Measurements from ENCODE around the gene CFAP54. TPM values are rescaled to one million over a fixed set of nuclear protein-coding genes. Genes with fewer than 3 reads are reported as not detected.

CFAP54 gene
- polyA plus RNA-seq, 2 of the 4 experiments (the other 2 are of a cell fraction): 0.70 to 1.2 TPM

DNA sequence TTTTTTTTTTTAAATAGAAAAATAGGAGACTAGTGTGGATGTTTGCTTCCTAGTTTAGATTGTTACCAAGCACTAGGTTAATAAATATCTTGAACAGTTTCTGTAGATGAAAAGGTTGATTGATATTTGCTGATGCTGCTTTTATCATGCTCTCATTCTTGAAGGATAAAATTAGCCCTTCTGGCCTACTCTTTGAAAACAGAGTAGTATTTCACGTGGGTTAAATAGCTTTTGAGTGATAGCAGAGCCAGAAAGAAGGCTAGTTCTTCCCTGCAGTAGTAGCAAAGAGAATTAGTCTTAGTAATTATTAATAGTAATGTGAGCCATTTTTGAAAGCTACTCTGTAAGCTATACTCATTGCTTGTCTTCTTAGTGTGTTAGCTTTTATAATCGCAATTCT lies 422.9 kb downstream of the CFAP54 start:
- CTCF ChIA-PET: no interaction called here
- 86% methylated on average over 2 of the region's 2 CpGs for WGBS (ENCODE audit: missing lambda C conversion rate)
- FAIRE-seq (no peak), ATAC-seq (no peak), DNase-seq (ENCODE audit: low read depth in 1 of 2, low spot score in 1 of 2) (no peak)
- no peak overlapping the region for H3K4me3 ChIP-seq
- no peak for TF ChIP-seq PBX3 (IDR thresholded peaks at IDR 0.05)
- peak; percentile 63 for TF ChIP-seq MAFK (IDR thresholded peaks at IDR 0.05; ENCODE audit: partially characterized antibody)
- no peak for TF ChIP-seq BHLHE40 (IDR thresholded peaks at IDR 0.05; ENCODE audit: low read depth, low read length)
- H3K9me3 ChIP-seq: no peaks in the 10 kb centered on the region
- POLR2A ChIA-PET: no interaction called here
- H3K4me1 ChIP-seq: peaks cover 6% of the 10 kb centered on the region
- no peak overlapping the region for H3K4me2 ChIP-seq
- H3K27ac ChIP-seq: no peak overlapping the region

DNA sequence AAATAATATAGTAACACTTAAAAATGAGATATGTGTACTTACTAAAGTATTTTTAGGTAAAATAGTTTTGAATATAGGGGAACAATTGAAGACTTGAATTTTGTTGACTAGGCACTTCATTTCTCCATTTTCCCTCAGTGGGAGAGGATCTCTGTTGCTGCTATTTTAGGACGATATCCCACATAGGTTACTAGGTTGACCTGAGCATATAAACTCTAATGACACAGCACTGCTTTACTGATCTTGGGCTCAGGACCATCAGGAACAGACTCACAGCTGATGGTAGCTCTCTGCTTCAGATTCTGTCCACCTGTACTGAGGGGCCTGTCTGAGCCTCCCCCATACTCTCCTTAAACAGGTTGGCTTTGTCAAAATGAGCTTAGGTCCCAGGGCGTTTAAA lies 423.6 kb downstream of the CFAP54 start:
- peaks cover 6% of the 10 kb centered on the region for H3K4me1 ChIP-seq
- no peak overlapping the region for H3K4me3 ChIP-seq
- no peak overlapping the region for H3K4me2 ChIP-seq
- 92% methylated on average over 2 of the region's 2 CpGs for WGBS (ENCODE audit: missing lambda C conversion rate)
- H3K27ac ChIP-seq: no peak overlapping the region
- no peak for ATAC-seq
- peak; percentile 20 for TF ChIP-seq MAFK (IDR thresholded peaks at IDR 0.05; ENCODE audit: partially characterized antibody)
- TF ChIP-seq EP300 (IDR thresholded peaks at IDR 0.05): no peak
- TF ChIP-seq MYC (IDR thresholded peaks at IDR 0.05; ENCODE audit: borderline replicate concordance, low read length): no peak
- TF ChIP-seq FOSB (CRISPR knock-in tag; IDR thresholded peaks at IDR 0.05): no peak
- TF ChIP-seq MAZ (IDR thresholded peaks at IDR 0.05; ENCODE audit: borderline replicate concordance, low read depth, low read length): no peak
- TF ChIP-seq TFCP2L1 (CRISPR knock-in tag; IDR thresholded peaks at IDR 0.05): no peak
- TF ChIP-seq RARB (CRISPR knock-in tag; IDR thresholded peaks at IDR 0.05): no peak
- POLR2A ChIA-PET: no interaction called here
- H3K9me3 ChIP-seq: no peaks in the 10 kb centered on the region
- CTCF ChIA-PET: no interaction called here
- DNase-seq (ENCODE audit: low read depth in 1 of 2, low spot score in 1 of 2): no peak
- FAIRE-seq: no peak

DNA sequence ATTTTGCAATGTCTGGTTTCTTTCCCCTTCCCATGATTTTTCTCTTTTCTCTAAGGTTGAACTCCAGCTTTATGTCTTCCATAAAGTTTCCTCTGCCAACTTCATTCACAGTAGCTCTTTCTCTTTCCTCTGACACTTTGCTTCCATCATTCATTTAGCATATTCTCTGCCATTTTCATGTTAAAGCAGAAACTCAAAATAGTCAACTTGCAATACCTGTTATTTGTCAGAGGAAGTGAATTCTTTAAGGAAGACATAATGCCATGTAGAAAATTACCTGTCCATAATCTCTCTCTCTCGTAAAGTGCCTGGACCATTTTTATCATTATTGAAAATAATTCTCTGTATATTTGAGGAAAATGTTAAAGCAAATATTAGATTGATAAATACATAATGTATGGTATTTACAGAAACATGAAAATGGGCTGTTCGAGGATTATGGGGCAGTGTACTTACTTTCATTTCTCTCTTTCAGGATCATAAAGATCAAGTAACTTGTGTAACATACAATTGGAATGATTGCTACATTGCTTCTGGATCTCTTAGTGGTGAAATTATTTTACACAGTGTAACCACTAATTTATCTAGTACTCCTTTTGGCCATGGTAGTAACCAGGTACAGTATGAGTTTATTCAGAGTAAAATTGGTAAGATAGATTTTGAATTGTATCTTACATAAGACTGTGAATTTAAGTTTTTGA lies 430.3 kb downstream of the CFAP54 start:
- H3K27ac ChIP-seq: no peak overlapping the region
- DNase-seq (ENCODE audit: low read depth in 1 of 2, low spot score in 1 of 2) (no peak), ATAC-seq (no peak), FAIRE-seq (no peak)
- H3K4me1 ChIP-seq: no peaks in the 10 kb centered on the region
- TF ChIP-seq RAD21 (conservative IDR thresholded peaks at IDR 0.05 in 1 of 2, IDR thresholded peaks at IDR 0.05 in 1 of 2) (no peak), HOXB13 (CRISPR knock-in tag; IDR thresholded peaks at IDR 0.05; ENCODE audit: low read depth) (no peak), GATA3 (IDR thresholded peaks at IDR 0.05; ENCODE audit: borderline replicate concordance) (no peak), SMC3 (IDR thresholded peaks at IDR 0.05) (no peak), BHLHE40 (IDR thresholded peaks at IDR 0.05; ENCODE audit: low read depth, low read length) (no peak), ZSCAN20 (CRISPR knock-in tag; IDR thresholded peaks at IDR 0.05) (no peak), JUN (IDR thresholded peaks at IDR 0.05) (no peak), NFE2L2 (conservative IDR thresholded peaks at IDR 0.05; ENCODE audit: low read length) (no peak), HOXB5 (CRISPR knock-in tag; IDR thresholded peaks at IDR 0.05) (no peak), KDM1A (IDR thresholded peaks at IDR 0.05; ENCODE audit: low read depth) (no peak), JUNB (IDR thresholded peaks at IDR 0.05) (no peak), CBX2 (IDR thresholded peaks at IDR 0.05; ENCODE audit: borderline replicate concordance, low read depth) (no peak), MAZ (IDR thresholded peaks at IDR 0.05; ENCODE audit: borderline replicate concordance, low read depth, low read length) (no peak), CHD2 (IDR thresholded peaks at IDR 0.05; ENCODE audit: low read length, partially characterized antibody) (no peak), ZC3H11A (IDR thresholded peaks at IDR 0.05) (no peak), RFX5 (IDR thresholded peaks at IDR 0.05) (no peak), MYC (IDR thresholded peaks at IDR 0.05; ENCODE audit: borderline replicate concordance, low read length) (no peak)
- TF ChIP-seq, protein P1, sequence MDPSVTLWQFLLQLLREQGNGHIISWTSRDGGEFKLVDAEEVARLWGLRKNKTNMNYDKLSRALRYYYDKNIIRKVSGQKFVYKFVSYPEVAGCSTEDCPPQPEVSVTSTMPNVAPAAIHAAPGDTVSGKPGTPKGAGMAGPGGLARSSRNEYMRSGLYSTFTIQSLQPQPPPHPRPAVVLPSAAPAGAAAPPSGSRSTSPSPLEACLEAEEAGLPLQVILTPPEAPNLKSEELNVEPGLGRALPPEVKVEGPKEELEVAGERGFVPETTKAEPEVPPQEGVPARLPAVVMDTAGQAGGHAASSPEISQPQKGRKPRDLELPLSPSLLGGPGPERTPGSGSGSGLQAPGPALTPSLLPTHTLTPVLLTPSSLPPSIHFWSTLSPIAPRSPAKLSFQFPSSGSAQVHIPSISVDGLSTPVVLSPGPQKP (IDR thresholded peaks at IDR 0.05; ENCODE audit: low read depth, low read length): no peak
- no peaks in the 10 kb centered on the region for H3K9me3 ChIP-seq
- POLR2A ChIA-PET: no interaction called here
- H3K4me3 ChIP-seq: no peak overlapping the region
- H3K4me2 ChIP-seq: no peak overlapping the region
- 85% methylated on average over 2 of the region's 2 CpGs for WGBS (ENCODE audit: missing lambda C conversion rate)
- CTCF ChIA-PET: no interaction called here

Other genes starting within 250 kb of the CFAP54 start
- gene CDK17, start 89.1 kb upstream of the CFAP54 start, polyA plus RNA-seq (2011; rRNA removed): 34.5 and 43.5 TPM in 2 replicates
- gene CDK17, start 89.1 kb upstream of the CFAP54 start, polyA plus RNA-seq (2017; fragmentation: RNase III; extraction: RNeasy Plus Mini Kit Qiagen cat#74134 plus additional on column Dnase treatment): 11.2 to 12.1 TPM (median 11.4 TPM) in 3 replicates